H9 (cell line): ENCODE results near the gene HS6ST3. TPM values are rescaled to one million over a fixed set of nuclear protein-coding genes. Genes with fewer than 3 reads are reported as not detected.

Source experiments
- DNase-seq: peaks from one replicate; pipeline ENCODE4 v3.0.0-alpha.2; 2017
- H2AFZ ChIP-seq: one replicate; pipeline ENCODE4 v1.6.1; 2013; ENCODE audit warnings: mild to moderate bottlenecking, low read length, control low read depth, moderate library complexity
- H2AK5ac ChIP-seq: 2 replicates; pipeline ENCODE4 v1.6.1; 2013; ENCODE audit warnings: low read length, control low read depth, mixed read lengths; ENCODE audit not compliant: insufficient read length
- H2BK120ac ChIP-seq: one replicate; pipeline ENCODE4 v1.6.1; 2013; ENCODE audit warnings: low read depth, mild to moderate bottlenecking, low read length, control low read depth, inconsistent platforms; ENCODE audit not compliant: poor library complexity, severe bottlenecking
- H2BK12ac ChIP-seq: 2 replicates; pipeline ENCODE4 v1.6.1; 2013; ENCODE audit warnings: low read length, control low read depth, mixed read lengths, low read depth; ENCODE audit not compliant: insufficient read length
- H2BK15ac ChIP-seq: 2 replicates; pipeline ENCODE4 v1.6.1; 2013; ENCODE audit warnings: low read depth, low read length, control low read depth
- H2BK20ac ChIP-seq: one replicate; pipeline ENCODE4 v1.6.1; 2013; ENCODE audit warnings: low read depth, mild to moderate bottlenecking, low read length, control low read depth, inconsistent platforms; ENCODE audit not compliant: poor library complexity, severe bottlenecking
- H2BK5ac ChIP-seq: 2 replicates; pipeline ENCODE4 v1.6.1; 2013; ENCODE audit warnings: low read length, control low read depth, mixed read lengths; ENCODE audit not compliant: insufficient read length
- H3K14ac ChIP-seq: 2 replicates; pipeline ENCODE4 v1.6.1; 2013; ENCODE audit warnings: low read length, control low read depth; ENCODE audit not compliant: insufficient read depth
- H3K18ac ChIP-seq: 2 replicates; pipeline ENCODE4 v1.6.1; 2013; ENCODE audit warnings: low read depth, mild to moderate bottlenecking, mixed read lengths, low read length, control low read depth; ENCODE audit not compliant: insufficient read length
- H3K23ac ChIP-seq: 2 replicates; pipeline ENCODE4 v1.6.1; 2013; ENCODE audit warnings: low read length, control low read depth, mixed read lengths, low read depth; ENCODE audit not compliant: insufficient read length
- H3K23me2 ChIP-seq: 2 replicates; pipeline ENCODE4 v1.6.1; 2013; ENCODE audit warnings: low read depth, mild to moderate bottlenecking, mixed read lengths, low read length, control low read depth; ENCODE audit not compliant: insufficient read length, poor library complexity, severe bottlenecking
- H3K27ac ChIP-seq: 2 replicates; pipeline ENCODE4 v1.5.1; 2013; ENCODE audit warnings: low read length, control low read depth, mixed read lengths, low read depth; ENCODE audit not compliant: insufficient read length
- H3K27me3 ChIP-seq: 2 replicates; pipeline ENCODE4 v1.6.1; 2013; ENCODE audit warnings: low read length, control low read depth, inconsistent platforms; ENCODE audit not compliant: insufficient read depth
- H3K4ac ChIP-seq: 2 replicates; pipeline ENCODE4 v1.6.1; 2013; ENCODE audit warnings: low read depth, mild to moderate bottlenecking, control low read depth, inconsistent platforms, low read length, moderate library complexity
- H3K4me1 ChIP-seq: 2 replicates; pipeline ENCODE4 v1.6.1; 2013; ENCODE audit warnings: low read length, control low read depth, inconsistent platforms; ENCODE audit not compliant: insufficient read depth
- H3K4me2 ChIP-seq: 2 replicates; pipeline ENCODE4 v1.6.1; 2013; ENCODE audit warnings: low read length, control low read depth, mixed read lengths; ENCODE audit not compliant: insufficient read length, insufficient read depth
- H3K56ac ChIP-seq: 2 replicates; pipeline ENCODE4 v1.6.1; 2013; ENCODE audit warnings: low read depth, mild to moderate bottlenecking, mixed read lengths, low read length, control low read depth; ENCODE audit not compliant: insufficient read length
- H3K79me1 ChIP-seq: 2 replicates; pipeline ENCODE4 v1.6.1; 2013; ENCODE audit warnings: low read depth, mild to moderate bottlenecking, moderate library complexity, low read length, control low read depth, inconsistent platforms; ENCODE audit not compliant: insufficient read depth, poor library complexity, severe bottlenecking
- H3K79me2 ChIP-seq: 2 replicates; pipeline ENCODE4 v1.6.1; 2013; ENCODE audit warnings: low read length, control low read depth, inconsistent platforms; ENCODE audit not compliant: insufficient read depth
- H3K9ac ChIP-seq: 2 replicates; pipeline ENCODE4 v1.6.1; 2013; ENCODE audit warnings: low read length, control low read depth, mixed read lengths; ENCODE audit not compliant: insufficient read length; ENCODE audit errors: extremely low read depth
- H3K9me3 ChIP-seq: one replicate; pipeline ENCODE4 v1.6.1; 2013; ENCODE audit warnings: low read depth, low read length, inconsistent platforms; ENCODE audit not compliant: control insufficient read depth
- H3T11ph ChIP-seq: one replicate; pipeline ENCODE4 v1.6.1; 2013; ENCODE audit warnings: mild to moderate bottlenecking, low read length, control low read depth, inconsistent platforms
- H4K20me1 ChIP-seq: one replicate; pipeline ENCODE4 v1.6.1; 2013; ENCODE audit not compliant: control insufficient read depth, insufficient read length, insufficient read depth
- H4K5ac ChIP-seq: 2 replicates; pipeline ENCODE4 v1.6.1; 2013; ENCODE audit warnings: low read depth, mild to moderate bottlenecking, mixed read lengths, low read length, control low read depth; ENCODE audit not compliant: insufficient read length
- H4K8ac ChIP-seq: replicated peaks from 2 replicates; pipeline ENCODE4 v1.6.1; 2013; ENCODE audit warnings: low read length, control low read depth, mixed read lengths, low read depth; ENCODE audit not compliant: insufficient read length
- H4K91ac ChIP-seq: 2 replicates; pipeline ENCODE4 v1.6.1; 2013; ENCODE audit warnings: low read depth, mild to moderate bottlenecking, moderate library complexity, mixed read lengths, low read length, control low read depth; ENCODE audit not compliant: insufficient read length
- H3K27ac Mint-ChIP-seq, 3 experiments: 2 replicates in 2 of 3; 3 replicates in 1 of 3; pipeline ENCODE4 v1.8.0; 2020 to 2021; ENCODE audit warnings: mixed read lengths in 3 of 3, mild to moderate bottlenecking in 1 of 3, moderate library complexity in 1 of 3
- H3K27me3 Mint-ChIP-seq: 2 replicates; pipeline ENCODE4 v1.8.0; 2021; ENCODE audit warnings: low read depth, mild to moderate bottlenecking, moderate library complexity, mixed read lengths
- H3K36me3 Mint-ChIP-seq, 3 experiments: 2 replicates in 2 of 3; 3 replicates in 1 of 3; pipeline ENCODE4 v1.8.0; 2020 to 2021; ENCODE audit warnings: low read depth in 3 of 3, mixed read lengths in 3 of 3; ENCODE audit not compliant: insufficient read depth in 1 of 3
- H3K4me1 Mint-ChIP-seq, 2 experiments: 2 replicates each; pipeline ENCODE4 v1.8.0; 2020; ENCODE audit warnings: mixed read lengths in 2 of 2
- H3K4me3 Mint-ChIP-seq, 2 experiments: 2 replicates in 1 of 2; 3 replicates in 1 of 2; pipeline ENCODE4 v1.8.0; 2020 to 2021; ENCODE audit warnings: mild to moderate bottlenecking in 2 of 2, mixed read lengths in 2 of 2, moderate library complexity in 1 of 2
- H3K9me3 Mint-ChIP-seq, 2 experiments: 2 replicates in 1 of 2; 3 replicates in 1 of 2; pipeline ENCODE4 v1.8.0; 2020; ENCODE audit warnings: mild to moderate bottlenecking in 2 of 2, mixed read lengths in 2 of 2, moderate library complexity in 1 of 2
- WGBS: extraction: QIAGEN DNeasy Blood & Tissue Kit; methylation state at CpG from one replicate; pipeline ENCODE4 v1.1.7; 2013; ENCODE audit warnings: missing lambda C conversion rate, low lambda C conversion rate, mixed read lengths; ENCODE audit not compliant: insufficient read length; ENCODE audit errors: extremely low coverage; 5-methylcytosine and 5-hydroxymethylcytosine counted together
- total RNA-seq: library from RNA; stranded (reverse); gene quantifications from 2 replicates; pipeline ENCODE4 v1.2.1, GENCODE V29; 2021
- TF ChIP-seq, protein P1 (sequence below): fragments of 200-600 bp; sonication (generic); conservative IDR thresholded peaks from 3 replicates; pipeline ENCODE4 v1.8.0; 2021; ENCODE audit warnings: antibody characterized with exemption, mild to moderate bottlenecking

Gene HS6ST3
- total RNA-seq, 1 experiment from 2014 or later = 0.44 TPM

- H3K23ac ChIP-seq = no peak overlapping the region
- H2AFZ ChIP-seq = no peak overlapping the region
- Mint-ChIP-seq H3K36me3 (no peaks in the 10 kb centered on the region), H3K27me3 (peaks cover 5% of the 10 kb centered on the region), H3K4me3 (no peak overlapping the region), H3K9me3 (no peaks in the 10 kb centered on the region), H3K27ac (no peak overlapping the region), H3K4me1 (peaks cover 8 to 12% of the 10 kb centered on the region in 2 experiments)
- H4K91ac ChIP-seq = no peak overlapping the region
- H3K79me1 ChIP-seq = no peaks in the 10 kb centered on the region
- H3K56ac ChIP-seq = no peak overlapping the region
- no peaks in the 10 kb centered on the region; the same call in 1 of the 2 replicates for H3K4me1 ChIP-seq
- no peak overlapping the region for H3T11ph ChIP-seq
- no peaks in the 10 kb centered on the region for H3K27me3 ChIP-seq
- no peak for DNase-seq
- no peak overlapping the region for H3K9ac ChIP-seq
- no peak overlapping the region for H4K8ac ChIP-seq
- no peak overlapping the region for H3K4ac ChIP-seq
- H2BK5ac ChIP-seq = no peak overlapping the region
- no peaks in the 10 kb centered on the region for H3K9me3 ChIP-seq
- no peak overlapping the region for H3K27ac ChIP-seq
- no CpG with 5 or more reads among the region's 2 CpGs for whole genome bisulfite sequencing
- TF ChIP-seq, protein P1, sequence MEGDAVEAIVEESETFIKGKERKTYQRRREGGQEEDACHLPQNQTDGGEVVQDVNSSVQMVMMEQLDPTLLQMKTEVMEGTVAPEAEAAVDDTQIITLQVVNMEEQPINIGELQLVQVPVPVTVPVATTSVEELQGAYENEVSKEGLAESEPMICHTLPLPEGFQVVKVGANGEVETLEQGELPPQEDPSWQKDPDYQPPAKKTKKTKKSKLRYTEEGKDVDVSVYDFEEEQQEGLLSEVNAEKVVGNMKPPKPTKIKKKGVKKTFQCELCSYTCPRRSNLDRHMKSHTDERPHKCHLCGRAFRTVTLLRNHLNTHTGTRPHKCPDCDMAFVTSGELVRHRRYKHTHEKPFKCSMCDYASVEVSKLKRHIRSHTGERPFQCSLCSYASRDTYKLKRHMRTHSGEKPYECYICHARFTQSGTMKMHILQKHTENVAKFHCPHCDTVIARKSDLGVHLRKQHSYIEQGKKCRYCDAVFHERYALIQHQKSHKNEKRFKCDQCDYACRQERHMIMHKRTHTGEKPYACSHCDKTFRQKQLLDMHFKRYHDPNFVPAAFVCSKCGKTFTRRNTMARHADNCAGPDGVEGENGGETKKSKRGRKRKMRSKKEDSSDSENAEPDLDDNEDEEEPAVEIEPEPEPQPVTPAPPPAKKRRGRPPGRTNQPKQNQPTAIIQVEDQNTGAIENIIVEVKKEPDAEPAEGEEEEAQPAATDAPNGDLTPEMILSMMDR = no peak
- H4K5ac ChIP-seq = no peak overlapping the region
- H3K23me2 ChIP-seq = no peaks in the 10 kb centered on the region
- no peak overlapping the region for H2BK15ac ChIP-seq
- no peak overlapping the region for H3K4me2 ChIP-seq
- H3K14ac ChIP-seq = no peak overlapping the region
- H3K79me2 ChIP-seq = no peaks in the 10 kb centered on the region
- no peak overlapping the region for H2AK5ac ChIP-seq
- no peak overlapping the region for H2BK20ac ChIP-seq
- H4K20me1 ChIP-seq = no peaks in the 10 kb centered on the region
- H2BK120ac ChIP-seq = no peak overlapping the region
- H2BK12ac ChIP-seq = no peak overlapping the region
- H3K18ac ChIP-seq = no peak overlapping the region
Measured at GRCh38 chr13:96081888-96082287, 8.0 kb upstream of the HS6ST3 start.
